A549 (cell line): ENCODE data around the gene NTN4.

Experiments
- JUNB ChIP-seq: fragments of >200 bp; sonication (Bioruptor Twin); formaldehyde crosslinking; IDR thresholded peaks from 2 replicates; pipeline ENCODE4 v1.6.1; 2016
- KDM5A ChIP-seq: fragments of 200-600 bp; sonication (generic); IDR thresholded peaks from 2 replicates; pipeline ENCODE4 v1.6.1; 2016; ENCODE audit warnings: antibody characterized with exemption, mild to moderate bottlenecking
- MAZ ChIP-seq: fragments of 150-350 bp; IDR thresholded peaks from 2 replicates; pipeline ENCODE4 v1.6.1; 2014; ENCODE audit warnings: antibody characterized with exemption, low read depth, low read length, borderline replicate concordance
- POLR2A ChIP-seq: IDR thresholded peaks from 2 replicates; pipeline ENCODE4 v1.6.1; 2012; ENCODE audit warnings: mild to moderate bottlenecking, low read length
- POLR2AphosphoS2 ChIP-seq: conservative IDR thresholded peaks from 2 replicates; pipeline ENCODE4 v1.6.1; 2012; ENCODE audit warnings: low read length, improper control_type of control experiment, inconsistent platforms
- RFX5 ChIP-seq: fragments of 450-650 bp; IDR thresholded peaks from 2 replicates; pipeline ENCODE4 v1.7.1; 2014; ENCODE audit warnings: antibody characterized with exemption, mild to moderate bottlenecking, moderate library complexity
- SMC3 ChIP-seq: fragments of >200 bp; sonication (Bioruptor Twin); formaldehyde crosslinking; IDR thresholded peaks from 3 replicates; pipeline ENCODE4 v1.6.1; 2018; ENCODE audit warnings: inconsistent platforms
- TF ChIP-seq, protein P1 (sequence below): fragments of 200-600 bp; sonication (generic); IDR thresholded peaks from 2 replicates; pipeline ENCODE4 v1.6.1; 2016; ENCODE audit warnings: antibody characterized with exemption, mild to moderate bottlenecking, moderate library complexity
- TF ChIP-seq, protein P2 (sequence below): fragments of >200 bp; sonication (Bioruptor Twin); formaldehyde crosslinking; IDR thresholded peaks from 3 replicates; pipeline ENCODE4 v1.5.1; 2016
- TF ChIP-seq, protein P3 (sequence below): IDR thresholded peaks from 2 replicates; pipeline ENCODE4 v1.6.1; 2012
- TF ChIP-seq, protein P4 (sequence below): fragments of 450-650 bp; IDR thresholded peaks from 2 replicates; pipeline ENCODE4 v1.6.1; 2014; ENCODE audit warnings: antibody characterized with exemption

DNA sequence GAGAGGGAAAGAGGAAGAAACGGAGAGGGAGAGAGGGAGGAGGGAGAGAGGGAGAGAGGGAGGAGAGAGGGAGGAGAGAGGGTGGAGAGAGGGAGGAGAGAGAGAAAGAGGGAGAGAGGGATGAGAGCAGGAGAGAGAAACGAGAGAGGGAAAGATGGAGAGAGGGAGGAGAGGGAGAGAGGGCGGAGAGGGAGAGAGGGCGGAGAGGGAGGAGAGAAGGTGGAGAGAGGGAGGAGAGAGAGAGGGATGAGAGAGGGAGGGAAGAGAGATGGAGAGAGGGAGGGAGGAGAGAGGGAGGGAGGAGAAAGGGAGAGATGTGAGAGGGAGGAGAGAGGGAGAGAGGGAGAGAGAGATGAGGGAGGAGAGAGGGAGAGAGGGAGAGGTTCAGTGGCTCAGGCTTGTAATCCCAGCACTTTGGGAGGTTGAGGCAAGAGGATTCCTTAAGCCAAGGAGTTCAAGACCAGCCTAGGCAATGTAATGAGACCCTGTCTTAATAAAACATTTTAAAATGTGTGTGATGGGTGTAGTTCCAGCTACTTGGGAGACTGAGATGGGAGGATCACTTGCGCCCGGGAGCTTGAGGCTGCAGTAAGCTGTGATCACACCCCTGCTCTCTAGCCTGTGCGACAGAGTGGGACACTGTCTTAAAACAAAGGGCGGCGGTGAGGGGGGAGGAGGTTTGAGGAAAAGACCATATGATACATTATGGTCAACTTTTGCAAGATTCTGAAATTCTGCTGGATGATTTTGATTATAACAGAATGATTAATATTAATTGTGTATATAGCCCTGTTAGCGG is 46.9 kb upstream of the NTN4 start:
- TF ChIP-seq, protein P1, sequence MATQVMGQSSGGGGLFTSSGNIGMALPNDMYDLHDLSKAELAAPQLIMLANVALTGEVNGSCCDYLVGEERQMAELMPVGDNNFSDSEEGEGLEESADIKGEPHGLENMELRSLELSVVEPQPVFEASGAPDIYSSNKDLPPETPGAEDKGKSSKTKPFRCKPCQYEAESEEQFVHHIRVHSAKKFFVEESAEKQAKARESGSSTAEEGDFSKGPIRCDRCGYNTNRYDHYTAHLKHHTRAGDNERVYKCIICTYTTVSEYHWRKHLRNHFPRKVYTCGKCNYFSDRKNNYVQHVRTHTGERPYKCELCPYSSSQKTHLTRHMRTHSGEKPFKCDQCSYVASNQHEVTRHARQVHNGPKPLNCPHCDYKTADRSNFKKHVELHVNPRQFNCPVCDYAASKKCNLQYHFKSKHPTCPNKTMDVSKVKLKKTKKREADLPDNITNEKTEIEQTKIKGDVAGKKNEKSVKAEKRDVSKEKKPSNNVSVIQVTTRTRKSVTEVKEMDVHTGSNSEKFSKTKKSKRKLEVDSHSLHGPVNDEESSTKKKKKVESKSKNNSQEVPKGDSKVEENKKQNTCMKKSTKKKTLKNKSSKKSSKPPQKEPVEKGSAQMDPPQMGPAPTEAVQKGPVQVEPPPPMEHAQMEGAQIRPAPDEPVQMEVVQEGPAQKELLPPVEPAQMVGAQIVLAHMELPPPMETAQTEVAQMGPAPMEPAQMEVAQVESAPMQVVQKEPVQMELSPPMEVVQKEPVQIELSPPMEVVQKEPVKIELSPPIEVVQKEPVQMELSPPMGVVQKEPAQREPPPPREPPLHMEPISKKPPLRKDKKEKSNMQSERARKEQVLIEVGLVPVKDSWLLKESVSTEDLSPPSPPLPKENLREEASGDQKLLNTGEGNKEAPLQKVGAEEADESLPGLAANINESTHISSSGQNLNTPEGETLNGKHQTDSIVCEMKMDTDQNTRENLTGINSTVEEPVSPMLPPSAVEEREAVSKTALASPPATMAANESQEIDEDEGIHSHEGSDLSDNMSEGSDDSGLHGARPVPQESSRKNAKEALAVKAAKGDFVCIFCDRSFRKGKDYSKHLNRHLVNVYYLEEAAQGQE, result no peak
- TF ChIP-seq, protein P2, sequence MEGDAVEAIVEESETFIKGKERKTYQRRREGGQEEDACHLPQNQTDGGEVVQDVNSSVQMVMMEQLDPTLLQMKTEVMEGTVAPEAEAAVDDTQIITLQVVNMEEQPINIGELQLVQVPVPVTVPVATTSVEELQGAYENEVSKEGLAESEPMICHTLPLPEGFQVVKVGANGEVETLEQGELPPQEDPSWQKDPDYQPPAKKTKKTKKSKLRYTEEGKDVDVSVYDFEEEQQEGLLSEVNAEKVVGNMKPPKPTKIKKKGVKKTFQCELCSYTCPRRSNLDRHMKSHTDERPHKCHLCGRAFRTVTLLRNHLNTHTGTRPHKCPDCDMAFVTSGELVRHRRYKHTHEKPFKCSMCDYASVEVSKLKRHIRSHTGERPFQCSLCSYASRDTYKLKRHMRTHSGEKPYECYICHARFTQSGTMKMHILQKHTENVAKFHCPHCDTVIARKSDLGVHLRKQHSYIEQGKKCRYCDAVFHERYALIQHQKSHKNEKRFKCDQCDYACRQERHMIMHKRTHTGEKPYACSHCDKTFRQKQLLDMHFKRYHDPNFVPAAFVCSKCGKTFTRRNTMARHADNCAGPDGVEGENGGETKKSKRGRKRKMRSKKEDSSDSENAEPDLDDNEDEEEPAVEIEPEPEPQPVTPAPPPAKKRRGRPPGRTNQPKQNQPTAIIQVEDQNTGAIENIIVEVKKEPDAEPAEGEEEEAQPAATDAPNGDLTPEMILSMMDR, result no peak
- TF ChIP-seq MAZ (no peak), KDM5A (no peak), SMC3 (no peak), POLR2A (no peak), RFX5 (no peak), JUNB (no peak), POLR2AphosphoS2 (no peak)
- TF ChIP-seq, protein P3, sequence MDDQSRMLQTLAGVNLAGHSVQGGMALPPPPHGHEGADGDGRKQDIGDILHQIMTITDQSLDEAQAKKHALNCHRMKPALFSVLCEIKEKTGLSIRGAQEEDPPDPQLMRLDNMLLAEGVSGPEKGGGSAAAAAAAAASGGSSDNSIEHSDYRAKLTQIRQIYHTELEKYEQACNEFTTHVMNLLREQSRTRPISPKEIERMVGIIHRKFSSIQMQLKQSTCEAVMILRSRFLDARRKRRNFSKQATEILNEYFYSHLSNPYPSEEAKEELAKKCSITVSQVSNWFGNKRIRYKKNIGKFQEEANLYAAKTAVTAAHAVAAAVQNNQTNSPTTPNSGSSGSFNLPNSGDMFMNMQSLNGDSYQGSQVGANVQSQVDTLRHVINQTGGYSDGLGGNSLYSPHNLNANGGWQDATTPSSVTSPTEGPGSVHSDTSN, result no peak
- TF ChIP-seq, protein P4, sequence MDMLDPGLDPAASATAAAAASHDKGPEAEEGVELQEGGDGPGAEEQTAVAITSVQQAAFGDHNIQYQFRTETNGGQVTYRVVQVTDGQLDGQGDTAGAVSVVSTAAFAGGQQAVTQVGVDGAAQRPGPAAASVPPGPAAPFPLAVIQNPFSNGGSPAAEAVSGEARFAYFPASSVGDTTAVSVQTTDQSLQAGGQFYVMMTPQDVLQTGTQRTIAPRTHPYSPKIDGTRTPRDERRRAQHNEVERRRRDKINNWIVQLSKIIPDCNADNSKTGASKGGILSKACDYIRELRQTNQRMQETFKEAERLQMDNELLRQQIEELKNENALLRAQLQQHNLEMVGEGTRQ, result no peak
